Measurements from ENCODE around the gene SPATA1.
"Not testable (repeated sequence)": the region's sequence is repeated elsewhere in the genome, so short reads cannot be mapped to it uniquely, and the experiment has no call there.

SPATA1 gene

DNA sequence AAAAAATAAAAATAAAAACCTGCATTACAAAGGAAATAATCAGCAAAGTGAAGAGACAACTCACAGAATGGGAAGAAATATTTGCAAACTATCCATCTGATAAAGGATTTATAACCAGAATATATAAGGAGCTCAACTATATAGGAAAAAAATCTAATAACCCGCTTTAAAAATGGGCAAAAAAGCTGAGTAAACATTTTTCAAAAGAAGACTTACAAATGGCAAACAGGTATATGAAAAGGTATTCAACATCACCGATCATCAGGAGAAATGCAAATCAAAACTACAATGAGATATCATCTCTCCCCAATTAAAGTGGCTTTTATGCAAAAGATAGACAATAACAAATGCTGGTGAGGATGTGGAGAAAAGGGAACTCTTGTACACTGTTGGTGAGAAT is 4.0 kb downstream of the SPATA1 start:
- no peak for DNase-seq

DNA sequence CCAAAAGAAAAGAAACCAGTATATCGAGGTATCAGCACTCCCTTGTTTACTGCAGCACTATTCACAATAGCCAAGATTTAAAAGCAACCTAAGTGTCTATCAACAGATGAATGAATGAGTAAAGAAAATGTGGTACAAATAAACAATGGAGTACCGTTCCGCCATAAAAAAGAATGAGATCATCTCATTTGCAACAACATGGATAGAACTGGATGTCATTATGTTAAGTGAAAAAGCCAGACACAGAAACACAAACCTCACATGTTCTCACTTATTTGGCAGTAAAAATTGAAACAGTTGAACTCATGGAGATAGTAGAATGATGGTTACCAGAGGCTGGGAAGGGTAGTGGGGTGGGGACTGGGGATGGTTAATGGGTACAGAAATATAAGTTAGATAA is 4.5 kb downstream of the SPATA1 start:
- no peak for DNase-seq

DNA sequence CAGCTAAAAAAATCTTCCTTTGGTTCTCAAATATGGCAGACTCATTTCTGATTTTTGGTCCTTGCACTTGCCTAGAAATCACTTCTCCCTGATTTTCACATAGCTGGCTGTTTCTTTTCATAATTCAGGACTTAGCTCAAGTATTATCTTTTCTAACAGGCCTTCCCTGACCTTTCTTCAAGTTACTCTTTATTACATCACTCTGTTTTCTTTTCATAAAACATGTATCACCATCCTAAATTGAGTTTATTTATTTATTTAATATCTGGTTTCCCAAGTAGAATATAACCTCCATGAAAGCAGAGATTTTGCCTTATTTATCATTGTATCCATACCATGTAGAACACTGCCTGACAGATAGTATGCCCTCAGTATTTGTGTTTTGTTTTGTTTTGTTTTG is 18.4 kb downstream of the SPATA1 start:
- no peak for DNase-seq

DNA sequence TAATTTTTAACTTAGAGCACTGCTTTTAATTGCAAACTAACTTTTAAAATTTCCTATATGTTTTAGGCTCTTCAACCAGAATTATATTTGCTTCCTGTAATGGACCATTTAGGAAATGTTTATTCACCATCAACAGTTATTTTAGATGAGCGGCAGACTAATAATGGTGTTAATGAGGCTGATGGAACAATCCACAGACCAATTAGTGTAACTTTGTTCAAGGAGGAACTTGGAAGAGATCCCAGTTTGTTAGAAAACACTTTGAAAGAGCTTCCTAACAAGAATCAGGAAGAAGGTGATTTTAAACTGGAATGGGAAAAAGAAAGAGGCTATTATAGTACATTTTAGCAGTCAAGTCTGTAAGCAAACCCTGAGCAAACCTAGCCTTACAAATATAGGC is 19.6 kb downstream of the SPATA1 start:
- no peak for DNase-seq

DNA sequence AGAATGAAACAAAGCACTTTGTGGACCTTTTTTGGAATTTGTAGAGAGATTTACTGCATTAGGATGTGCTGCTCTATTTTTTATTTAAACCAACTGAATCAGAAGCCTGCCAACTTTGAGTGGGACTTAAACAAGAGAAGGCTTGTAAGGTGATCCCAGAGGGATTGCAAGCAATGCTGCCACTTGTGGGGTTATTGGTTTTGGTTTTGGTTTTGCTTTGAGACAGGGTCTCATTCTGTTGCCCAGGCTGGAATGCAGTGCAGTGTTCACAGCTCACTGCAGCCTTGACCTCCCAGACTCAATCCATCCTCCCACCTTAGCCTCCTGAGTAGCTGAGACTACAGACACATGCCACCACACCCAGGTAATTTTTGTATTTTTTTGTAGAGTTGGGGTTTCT is 32.4 kb downstream of the SPATA1 start:
- DNase-seq: no peak

DNA sequence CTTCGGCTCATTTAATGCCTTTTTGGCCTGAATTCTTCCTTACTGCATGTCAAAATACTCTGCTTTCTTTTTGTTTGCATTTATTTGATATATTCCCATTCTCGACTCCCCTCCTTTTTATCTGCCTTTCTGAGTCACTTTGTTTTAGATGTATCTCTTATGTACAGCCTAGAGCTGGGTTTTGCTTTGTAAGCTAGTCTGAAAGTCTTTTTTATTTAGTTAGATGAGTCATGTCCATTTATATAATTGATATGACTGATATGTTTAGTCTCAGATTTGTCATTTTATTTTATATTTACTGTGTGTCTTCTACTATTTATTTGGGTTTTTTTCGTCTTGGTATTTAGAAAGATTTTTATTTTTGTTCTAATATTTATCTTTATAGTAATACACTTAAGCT is 33.8 kb downstream of the SPATA1 start:
- no peak for DNase-seq

DNA sequence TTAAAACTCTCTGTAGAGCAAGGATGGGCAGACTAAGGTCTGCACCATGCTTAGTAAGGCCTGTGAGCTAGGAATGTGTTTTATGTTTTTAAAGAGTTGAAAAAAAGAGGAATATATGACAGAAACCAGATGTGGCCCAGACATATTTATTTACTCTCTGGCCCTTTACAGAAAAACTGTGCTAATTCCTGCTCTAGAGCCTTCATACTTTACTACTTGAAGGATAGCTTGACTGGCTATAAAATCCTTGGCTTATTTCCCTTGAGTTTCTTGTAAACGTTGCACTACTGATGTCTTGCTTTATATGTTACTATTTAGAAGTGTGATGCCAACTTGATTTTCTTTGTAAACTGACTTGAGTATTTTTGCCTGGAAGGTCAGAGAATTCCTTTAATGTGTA is 34.6 kb downstream of the SPATA1 start:
- no peak for DNase-seq

DNA sequence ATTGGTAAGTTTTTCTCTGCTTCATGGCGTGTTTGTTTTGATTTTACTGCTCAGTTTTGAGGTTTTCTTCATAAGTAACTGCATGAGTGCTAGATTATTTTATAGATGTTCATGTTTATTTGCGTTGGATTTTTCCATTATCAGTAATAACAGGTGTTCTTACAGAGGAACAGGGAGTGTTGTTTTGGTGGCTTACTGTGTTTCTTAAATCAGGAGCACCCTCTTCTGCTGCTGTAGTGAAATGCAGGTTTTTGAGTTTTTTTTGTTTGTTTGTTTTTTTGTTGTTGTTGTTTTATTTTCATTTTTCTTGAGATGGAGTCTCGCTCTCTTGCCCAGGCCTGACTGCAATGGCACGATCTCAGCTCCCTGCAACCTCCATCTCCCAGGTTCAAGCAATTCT is 35.5 kb downstream of the SPATA1 start:
- peak; percentile 6 for DNase-seq

DNA sequence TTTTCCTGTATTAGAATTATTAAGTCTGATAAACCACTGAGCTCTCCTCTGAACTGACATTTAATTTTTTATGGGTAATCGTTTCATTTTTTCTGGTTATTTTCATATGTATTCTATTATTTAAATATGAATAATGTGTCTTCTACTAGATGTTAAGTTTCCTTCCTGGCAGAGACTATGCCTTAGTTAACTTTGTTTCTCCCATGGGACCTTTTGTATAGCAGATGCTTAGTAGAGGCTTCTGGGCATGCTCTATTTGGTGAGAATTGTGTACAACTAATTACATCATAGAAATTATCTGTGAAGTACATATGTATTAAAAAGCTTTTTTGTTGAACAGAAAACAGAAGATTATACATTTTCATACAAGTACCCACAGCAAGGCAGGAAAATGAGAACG is 44.6 kb downstream of the SPATA1 start:
- DNase-seq: no peak

DNA sequence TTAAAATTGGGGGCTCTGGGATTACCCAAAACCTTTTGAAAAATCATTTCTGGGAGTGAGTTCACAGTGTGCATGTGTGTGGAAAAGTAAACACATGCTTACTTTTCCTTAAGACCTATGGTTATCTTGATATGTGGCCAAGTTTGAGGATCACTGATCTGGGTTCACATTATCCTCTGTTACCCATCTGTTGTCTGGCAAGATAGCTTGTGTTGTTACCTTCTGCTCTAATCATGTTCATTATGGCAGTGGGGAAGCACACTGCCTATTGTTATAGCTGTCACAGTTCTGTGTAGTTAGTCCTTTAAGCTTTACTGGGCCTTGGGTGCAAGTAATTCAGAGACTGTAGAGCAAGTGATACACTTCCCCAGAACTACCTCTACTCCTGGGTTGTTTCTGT is 63.0 kb downstream of the SPATA1 start:
- no peak for DNase-seq

DNA sequence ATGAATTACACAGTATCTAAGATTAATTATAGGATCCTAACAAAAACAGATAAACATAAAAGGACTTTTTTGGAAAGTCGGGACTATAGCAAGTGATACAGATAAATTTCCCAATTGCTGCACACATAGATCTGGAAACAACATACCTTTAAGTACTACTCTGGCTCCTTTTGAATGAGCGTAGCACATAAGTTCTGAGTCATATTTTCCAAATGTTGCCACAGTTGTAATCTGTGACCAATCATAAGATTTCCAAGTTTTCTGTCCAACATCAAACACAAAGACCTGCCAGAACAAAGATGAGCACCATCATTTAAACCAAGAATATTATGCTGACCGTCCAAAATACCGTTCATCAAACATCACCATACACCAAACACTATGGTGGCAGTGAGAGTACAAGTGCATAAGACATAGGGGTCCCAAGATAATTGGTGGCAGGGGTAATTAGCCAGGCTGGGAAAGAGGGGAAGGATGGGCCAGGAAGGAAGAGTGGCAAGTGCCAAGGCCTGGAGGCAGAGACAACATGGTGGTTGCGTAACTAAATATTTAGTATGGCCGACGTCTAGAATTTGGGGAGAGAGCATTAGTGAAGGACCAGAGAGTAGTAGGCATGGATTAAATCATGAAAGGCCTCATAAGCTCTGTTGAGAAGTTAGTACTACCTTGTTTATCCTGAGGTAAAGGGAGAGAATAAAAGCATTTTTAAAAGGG is 64.4 kb downstream of the SPATA1 start:
- no peak for DNase-seq

DNA sequence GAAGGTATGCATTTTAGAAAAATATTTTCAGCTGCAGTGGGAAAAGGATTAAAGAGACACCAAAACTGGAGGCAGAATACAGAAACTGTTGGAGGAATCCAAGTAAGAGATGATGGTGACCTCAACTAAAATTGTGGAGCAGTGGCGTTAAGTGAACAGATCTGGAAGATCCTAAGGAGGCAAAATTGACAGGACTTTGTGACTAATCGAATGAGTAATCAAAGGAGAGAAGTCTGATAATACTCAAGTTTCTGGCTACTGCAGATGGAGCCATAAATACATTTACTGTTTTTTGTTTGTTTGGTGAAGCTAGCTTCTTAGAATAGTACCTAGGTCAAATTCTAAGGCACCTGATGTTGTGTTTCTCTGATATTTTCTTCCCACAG is 65.0 kb downstream of the SPATA1 start:
- no peak for DNase-seq

DNA sequence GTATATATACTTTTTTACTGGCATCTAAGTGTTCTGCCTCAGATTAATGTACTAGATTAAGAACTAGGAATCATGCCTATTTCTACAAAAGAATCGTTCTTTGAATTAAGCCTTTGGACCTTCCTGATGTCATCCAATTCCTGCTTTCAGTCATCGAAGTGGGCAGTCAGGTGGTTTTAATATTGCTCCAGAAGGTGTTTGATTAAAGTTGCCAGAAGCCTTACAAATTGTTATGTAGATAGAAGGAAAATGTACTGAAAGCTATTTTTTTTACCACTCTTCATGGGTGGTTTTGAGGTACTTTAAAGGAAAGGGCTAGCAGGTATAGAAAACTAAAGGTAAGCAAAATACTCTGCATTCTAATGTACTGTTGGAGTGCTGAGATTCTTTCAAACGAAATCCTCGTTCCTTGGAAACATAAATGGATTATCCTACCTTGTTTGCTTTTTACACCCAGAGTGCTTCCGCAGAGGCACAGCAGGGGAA is 67.3 kb downstream of the SPATA1 start:
- DNase-seq: peak; percentile 11

DNA sequence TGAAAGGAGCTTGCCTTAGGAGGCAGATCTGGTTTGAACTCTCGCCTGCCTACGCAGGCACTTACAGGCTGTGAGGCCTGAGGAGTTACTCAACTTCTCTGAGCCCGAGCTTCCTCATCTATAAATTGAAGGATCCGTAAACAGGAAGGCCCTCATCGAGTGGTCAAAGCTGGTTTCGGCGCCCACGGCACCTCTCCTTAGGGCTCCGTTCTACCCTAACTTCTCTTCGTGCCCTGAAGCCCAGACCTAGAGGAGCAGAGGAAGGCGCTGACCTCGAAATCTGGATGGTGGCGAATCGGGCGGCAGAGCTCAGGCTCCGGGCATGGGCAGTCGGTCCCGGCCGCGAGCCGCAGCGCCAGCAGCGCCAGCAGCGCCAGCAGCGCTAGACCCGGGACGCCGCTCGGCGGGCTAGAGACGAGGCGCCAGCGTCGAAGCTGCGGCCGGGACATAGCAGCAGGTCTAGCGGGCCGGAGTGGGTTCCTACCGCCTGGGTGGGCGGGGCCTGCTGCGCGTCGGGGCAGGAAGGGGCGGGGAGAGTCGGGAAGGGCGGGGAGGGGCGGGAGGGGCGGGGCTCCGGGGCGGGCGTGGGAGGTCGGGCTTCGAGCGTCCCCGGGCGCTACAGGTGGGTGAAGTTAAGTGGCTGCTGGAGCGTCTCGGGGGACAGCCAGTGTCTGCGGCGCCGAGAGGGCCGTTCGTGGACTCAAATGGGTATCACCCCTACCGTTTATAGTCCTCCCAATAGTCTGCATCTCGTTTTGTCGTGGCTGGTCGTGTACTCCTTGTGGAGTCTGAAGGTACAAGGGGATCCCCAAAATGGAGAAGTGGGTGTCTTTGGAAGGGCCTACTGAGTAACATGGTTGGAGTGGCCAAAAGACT is 68.0 kb downstream of the SPATA1 start, which contains the start of gene CTBS:
TSS of gene CTBS (minus strand) at position 474 of the 876 bp plus-strand sequence. CDS start at position 449, 25 bp downstream.
- DNase-seq: peak; percentile 90

DNA sequence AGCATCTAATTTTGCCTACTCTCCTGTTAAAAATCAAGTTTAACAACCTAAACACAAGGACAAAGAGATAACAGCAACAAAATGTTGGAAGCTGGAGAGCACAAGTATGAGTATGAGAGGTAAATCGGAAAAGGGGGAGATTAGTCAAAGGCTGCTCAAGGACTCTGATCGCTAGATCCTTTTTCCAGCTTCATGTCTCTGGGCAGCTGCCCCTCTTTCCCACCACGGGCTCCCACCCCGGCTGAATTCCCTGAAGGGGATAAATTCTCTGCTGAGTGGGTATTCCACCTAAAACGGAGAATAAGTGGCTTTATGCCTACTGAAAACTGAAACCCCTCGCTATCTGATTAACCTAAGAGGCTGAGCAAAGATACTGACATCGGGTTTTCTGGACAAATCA is 68.8 kb downstream of the SPATA1 start:
- DNase-seq: no peak

DNA sequence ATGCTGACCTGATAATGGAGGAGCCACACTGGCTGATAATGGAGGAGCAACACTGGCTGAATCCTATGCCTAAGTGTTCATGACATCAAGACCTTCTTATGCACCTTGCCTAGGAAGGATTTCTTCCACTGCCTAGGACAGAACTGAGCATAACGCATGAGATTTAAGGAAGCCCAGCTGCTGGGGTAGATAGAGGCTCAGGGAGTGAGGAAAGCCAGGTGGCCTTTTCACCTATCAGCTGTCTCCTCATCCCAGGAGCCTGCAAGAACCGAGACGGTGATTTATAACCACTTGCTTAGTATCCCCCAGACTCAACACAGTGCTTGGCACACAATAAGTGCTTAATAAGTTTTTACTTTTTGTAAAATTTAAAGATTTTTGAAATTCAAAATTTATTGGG is 75.5 kb downstream of the SPATA1 start:
- no peak for DNase-seq

DNA sequence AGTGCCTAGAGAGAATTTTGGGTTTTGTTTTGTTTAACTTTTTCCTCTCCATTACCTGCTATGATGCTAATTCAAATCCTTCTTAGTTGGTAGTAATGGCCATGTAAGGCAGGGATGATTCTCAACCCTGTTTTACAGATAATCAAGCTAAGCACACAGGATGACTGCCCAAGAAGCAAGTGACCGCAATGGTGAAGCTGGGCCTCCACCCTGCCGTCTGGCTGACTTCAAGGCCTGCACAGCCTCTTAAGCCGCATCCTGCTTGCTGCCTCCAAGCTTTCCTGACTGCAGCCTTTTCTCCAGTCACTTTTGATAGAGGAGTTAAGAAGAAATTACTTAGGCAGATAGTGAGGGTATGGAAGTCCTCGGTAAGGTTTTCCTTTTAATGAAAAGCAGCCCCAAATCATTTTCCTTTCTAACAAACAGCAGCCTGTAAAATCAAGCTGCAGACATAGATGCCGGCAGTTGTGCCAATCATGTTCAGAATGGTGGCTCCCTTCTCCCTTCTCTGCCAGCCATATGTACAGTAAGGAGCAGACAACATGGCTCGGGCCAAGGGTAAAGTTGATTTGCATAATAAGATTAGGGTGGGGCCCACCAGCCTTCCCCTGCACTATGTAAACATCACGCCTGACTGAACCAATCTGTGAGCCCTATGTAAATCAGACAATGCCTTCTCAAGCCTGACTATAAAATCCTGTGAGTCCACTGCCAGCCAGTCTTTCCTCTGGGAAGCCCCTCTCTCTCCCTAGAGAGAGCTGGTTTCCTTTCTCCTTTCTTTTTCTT is 76.8 kb downstream of the SPATA1 start:
- no peak for DNase-seq

DNA sequence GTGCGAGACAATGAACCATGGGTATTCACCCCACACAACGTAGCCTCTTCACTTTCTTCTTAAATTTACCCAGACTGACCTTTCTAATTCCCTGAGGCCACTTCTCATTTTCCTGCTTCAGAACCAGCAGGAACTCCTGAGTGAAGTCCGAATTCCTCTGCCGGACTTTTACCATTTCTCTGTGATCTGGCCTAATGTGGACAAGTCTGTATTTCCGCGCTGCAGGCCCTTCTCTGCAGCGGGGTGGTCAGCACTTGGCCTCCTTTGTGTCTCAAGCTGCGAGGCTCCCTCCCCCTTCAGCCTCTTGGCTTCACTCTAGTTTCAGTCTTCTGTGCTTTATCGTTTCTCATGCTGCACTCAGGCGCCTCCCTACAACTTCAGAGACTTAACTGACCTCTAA is 77.5 kb downstream of the SPATA1 start:
- DNase-seq: no peak

DNA sequence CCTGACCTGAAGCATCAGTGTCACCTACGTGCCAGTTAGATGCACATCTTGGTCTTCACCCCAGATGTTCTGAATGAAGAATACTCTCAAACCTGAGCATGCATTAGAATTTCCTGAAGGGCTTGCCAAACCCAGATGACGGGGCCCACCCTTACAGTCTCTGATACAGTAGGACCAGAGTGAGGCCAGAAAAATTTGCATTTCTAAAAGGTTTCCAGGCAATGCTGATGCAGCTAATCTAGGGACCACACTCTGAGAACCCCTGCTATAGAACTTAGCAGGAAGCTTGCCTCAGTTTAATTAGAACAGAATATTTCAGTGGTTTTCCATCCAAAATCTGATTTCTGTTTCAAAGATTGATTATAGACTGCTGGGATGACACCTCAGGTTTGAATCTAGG is 77.9 kb downstream of the SPATA1 start:
- DNase-seq: no peak

DNA sequence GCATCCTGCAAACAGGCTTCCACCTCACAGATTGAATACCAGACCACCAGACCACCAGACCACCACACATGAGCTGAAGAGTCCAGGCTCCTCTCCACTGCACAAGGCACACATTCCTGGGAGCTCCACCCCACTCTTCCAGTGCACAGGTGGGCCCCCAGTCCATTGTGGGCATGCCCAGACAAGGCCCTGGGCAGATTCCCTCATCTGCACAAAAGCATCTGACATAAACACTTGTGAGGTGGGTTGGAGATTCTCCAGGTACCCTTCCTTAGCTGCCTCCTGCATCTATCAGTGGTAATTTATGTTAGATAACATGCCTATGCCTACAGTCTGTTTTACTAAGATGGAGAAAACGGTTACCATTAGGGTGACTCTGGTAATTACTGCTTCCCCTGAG is 79.6 kb downstream of the SPATA1 start:
- DNase-seq: no peak

DNA sequence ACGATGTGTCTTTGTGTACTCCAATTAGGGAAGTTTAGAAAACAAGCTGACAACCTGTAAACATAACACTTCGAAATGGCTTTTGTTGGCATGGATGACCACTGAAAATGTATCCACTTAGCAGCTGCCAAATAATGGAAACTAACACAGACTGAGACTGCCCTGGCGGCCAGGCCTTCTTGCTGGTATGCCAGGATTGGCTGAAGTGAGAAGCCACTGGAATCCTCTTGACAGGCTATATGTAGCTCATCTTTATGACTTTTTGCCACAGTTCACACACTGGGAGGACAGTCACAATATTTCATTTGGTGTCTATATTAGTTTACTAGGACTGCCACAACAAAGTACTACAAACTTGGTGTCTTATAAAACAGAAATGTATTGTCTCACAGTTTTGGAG is 80.9 kb downstream of the SPATA1 start:
- no peak for DNase-seq

DNA sequence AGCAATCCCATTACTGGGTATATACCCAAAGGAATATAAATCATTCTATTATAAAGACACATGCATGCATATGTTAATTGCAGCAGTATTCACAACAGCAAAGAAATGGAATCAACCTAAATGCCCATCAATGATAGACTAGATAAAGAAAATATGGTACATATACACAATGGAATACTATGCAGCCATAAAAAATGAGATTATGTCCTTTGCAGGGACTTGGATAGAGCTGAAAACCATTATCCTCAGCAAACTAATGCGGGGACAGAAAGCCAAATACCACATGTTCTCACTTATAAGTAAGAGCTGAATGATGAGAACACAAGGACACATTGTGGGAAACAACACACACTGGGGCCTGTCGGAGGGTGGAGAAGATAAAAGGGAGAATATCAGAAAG is 88.8 kb downstream of the SPATA1 start:
- not testable (repeated sequence) for DNase-seq

DNA sequence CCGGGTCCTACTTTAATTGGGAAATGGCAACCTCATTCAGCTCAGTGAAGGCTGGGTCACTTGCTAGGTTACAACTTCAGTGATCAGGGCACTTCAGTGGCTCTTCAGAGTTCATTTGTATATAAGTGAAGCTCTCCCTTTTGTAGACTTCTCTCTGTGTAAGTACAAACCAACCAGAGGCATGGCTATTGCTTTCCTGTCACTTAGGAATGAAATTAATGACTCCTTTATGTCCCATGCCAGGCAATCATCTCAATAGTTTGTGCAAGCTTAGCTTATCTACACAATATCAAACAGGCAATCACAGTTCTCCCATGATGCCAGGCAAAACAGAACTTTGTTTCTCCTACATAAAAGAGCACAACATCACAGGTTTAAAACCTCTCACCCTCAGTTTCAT is 90.8 kb downstream of the SPATA1 start:
- no peak for DNase-seq

Measured in CD4-positive, alpha-beta T cell treated with Interleukin-12 subunit alpha and Interleukin-12 subunit beta, for 1 hour (primary cell).